ENCODE results near the gene PPFIA3.
A peak's percentile ranks its signal among the peaks of the same experiment; 100 is the strongest.
"Not testable (repeated sequence)": the region's sequence is repeated elsewhere in the genome, so short reads cannot be mapped to it uniquely, and the experiment has no call there.

Gene PPFIA3

GRCh38 chr19:49155005-49155819 lies 35.9 kb downstream of the PPFIA3 start, which contains the start of gene HRC:
Gene HRC (minus strand): TSS chr19:49155396. CDS start chr19:49155237, 159 bp downstream.
- TF ChIP-seq GATA1 (IDR thresholded peaks at IDR 0.05; ENCODE audit: low read depth, low read length) (no peak), POLR2A (IDR thresholded peaks at IDR 0.05; ENCODE audit: low read length) (no peak)
- DNase-seq: no peak

DNA sequence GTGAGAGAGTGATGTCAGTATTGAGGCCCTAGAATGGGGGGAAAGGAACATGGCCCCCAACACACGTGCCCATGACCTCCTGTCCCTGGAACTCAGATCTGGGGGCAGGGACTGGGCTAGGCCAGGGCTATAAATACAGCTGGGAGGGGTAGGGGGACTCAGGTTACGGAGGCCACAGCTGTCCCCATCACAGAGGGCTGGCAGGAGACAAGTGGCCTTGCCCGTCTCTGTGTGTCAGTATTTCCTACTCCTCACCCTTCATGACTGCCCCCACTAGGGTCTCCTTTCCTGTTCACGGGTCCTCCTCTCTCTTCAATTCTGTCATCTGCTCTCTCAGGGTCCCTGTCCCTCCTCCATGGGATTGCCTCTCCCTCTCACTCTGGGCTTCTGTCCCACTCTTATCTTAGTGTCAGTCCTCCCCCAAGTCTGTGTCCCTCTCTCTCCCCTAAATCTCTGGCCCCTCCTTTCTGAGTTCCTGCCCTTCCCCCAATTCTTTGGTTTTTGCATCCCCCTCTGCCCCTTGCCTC lies 36.5 kb downstream of the PPFIA3 start:
- DNase-seq: no peak
- TF ChIP-seq GATA1 (IDR thresholded peaks at IDR 0.05; ENCODE audit: low read depth, low read length): no peak
- TF ChIP-seq POLR2A (IDR thresholded peaks at IDR 0.05; ENCODE audit: low read length): no peak

DNA sequence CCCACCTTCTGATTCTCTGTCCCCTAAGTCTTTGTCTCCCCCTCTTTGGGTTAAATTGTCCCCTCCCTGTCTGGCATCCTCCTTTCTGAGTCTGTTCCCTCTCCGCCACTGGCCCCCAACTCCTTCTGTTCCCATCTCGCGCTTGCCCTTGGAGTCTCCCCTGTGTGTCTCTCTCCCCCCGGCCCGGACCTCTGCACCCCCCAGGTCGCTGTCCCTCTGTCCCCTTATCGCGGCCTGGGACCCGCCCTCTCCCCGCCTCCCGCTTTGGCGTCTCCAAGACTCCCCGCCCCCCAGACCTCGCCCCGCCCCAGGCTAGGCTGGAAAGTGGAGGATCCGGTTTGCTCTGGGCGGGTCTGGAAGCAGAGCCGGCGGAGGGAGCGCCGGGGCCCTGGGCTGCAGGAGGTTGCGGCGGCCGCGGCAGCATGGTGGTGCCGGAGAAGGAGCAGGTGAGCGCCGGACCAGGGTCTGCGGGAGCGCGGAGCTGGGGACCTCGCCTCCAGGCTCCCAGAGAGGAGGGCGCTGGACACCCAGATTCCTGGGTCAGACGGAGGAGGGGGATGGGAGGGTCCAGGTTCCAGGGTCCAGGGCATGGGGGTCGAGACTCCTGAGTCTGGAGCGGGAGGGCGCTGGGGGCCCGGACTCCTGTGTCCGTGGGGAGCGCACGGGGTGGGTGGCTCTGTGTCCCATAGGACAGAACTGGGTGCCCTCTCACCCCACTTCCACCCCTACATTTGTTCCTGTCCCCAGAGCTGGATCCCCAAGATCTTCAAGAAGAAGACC lies 38.3 kb downstream of the PPFIA3 start, which contains the start of gene TRPM4:
Gene TRPM4 (plus strand): TSS at position 348 of the 780 bp plus-strand sequence. CDS start 75 bp downstream, at position 423.
- DNase-seq: peak; percentile 80 to 86

DNA sequence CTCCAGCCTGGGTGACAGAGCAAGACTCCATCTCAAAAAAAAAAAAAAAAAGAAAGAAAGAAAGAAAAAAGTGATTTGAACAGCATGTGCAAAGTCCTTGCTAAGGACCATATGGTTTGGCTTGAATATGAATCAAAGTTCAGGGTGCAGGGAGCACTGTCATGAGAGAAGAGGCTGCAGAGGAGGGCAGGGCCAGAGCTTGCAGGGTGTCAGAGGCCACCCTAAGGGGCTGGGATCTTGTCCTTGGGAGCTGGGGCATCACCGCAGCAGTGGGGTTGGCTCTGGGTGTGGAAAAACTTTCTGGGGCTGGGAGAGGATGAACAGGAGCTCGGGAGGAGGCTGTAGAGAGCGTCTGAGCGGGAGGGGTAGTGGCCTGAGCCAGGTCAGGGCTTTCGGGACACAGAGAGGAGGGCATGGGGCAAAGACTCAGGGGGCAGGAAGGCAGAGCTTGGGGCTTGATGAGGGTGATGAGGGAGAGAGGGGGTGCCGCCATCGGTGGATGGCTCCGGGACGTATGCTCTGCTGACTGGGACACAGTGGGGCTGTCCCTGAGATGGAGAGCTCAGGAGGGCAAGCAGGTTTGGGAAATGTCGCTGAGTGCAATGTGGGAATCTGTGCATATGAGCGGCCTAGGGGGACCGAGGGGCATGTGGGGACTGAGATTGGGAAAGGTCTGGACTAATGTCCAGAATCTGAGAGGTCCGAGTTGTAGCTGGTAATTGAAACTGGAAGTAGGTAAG lies 41.3 kb downstream of the PPFIA3 start:
- DNase-seq: no peak
- TF ChIP-seq POLR2A (IDR thresholded peaks at IDR 0.05; ENCODE audit: low read length) (no peak), GATA1 (IDR thresholded peaks at IDR 0.05; ENCODE audit: low read depth, low read length) (no peak)

More for the DNA sequence above, 38.3 kb downstream of the PPFIA3 start, which contains the start of gene TRPM4:
- TF ChIP-seq POLR2A (IDR thresholded peaks at IDR 0.05; ENCODE audit: low read length) (no peak), GATA1 (IDR thresholded peaks at IDR 0.05; ENCODE audit: low read depth, low read length) (no peak)

- no peak for DNase-seq
- TF ChIP-seq POLR2A (IDR thresholded peaks at IDR 0.05; ENCODE audit: low read length): no peak
- TF ChIP-seq GATA1 (IDR thresholded peaks at IDR 0.05; ENCODE audit: low read depth, low read length): no peak
Observed at GRCh38 chr19:49161987-49162386, 42.6 kb downstream of the PPFIA3 start.

DNA sequence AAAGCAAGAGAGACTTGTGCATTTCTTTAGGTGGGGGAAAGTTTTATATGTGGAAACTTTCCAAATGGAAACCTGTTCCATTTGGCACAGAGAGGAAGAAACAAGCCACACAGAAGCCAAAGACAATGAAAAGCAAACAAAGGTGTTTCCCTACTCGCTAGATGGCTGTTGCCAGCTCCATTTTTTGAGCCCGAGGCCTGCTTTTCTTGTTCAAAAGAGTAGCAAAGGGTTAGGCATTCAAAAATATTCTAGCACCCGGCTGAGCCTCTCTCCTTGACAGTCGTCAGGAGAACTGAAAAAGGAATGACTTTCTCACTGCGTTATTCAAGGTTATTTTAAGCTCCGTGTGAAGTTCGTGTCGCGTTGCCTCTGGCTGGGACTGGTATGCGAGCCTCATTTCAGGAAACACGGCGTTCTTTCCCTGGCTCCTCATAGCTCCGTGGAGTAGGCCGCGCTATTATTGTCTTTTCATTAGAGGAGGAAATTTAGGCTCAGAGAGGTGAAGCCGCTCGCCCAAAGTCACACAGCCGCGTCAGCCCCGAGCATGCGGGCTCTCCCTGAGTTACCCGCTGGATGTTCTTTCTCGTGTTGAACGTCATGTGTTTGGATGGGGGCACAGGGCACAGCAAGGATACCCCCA lies 45.9 kb downstream of the PPFIA3 start:
- TF ChIP-seq POLR2A (IDR thresholded peaks at IDR 0.05; ENCODE audit: low read length): no peak
- no peak for TF ChIP-seq GATA1 (IDR thresholded peaks at IDR 0.05; ENCODE audit: low read depth, low read length)
- no peak for DNase-seq

GRCh38 chr19:49165865-49166301 lies 46.5 kb downstream of the PPFIA3 start:
- TF ChIP-seq POLR2A (IDR thresholded peaks at IDR 0.05; ENCODE audit: low read length) (no peak), GATA1 (IDR thresholded peaks at IDR 0.05; ENCODE audit: low read depth, low read length) (no peak)
- no peak for DNase-seq

GRCh38 chr19:49167857-49168409 lies 48.6 kb downstream of the PPFIA3 start:
- no peak for TF ChIP-seq POLR2A (IDR thresholded peaks at IDR 0.05; ENCODE audit: low read length)
- no peak for DNase-seq

DNA sequence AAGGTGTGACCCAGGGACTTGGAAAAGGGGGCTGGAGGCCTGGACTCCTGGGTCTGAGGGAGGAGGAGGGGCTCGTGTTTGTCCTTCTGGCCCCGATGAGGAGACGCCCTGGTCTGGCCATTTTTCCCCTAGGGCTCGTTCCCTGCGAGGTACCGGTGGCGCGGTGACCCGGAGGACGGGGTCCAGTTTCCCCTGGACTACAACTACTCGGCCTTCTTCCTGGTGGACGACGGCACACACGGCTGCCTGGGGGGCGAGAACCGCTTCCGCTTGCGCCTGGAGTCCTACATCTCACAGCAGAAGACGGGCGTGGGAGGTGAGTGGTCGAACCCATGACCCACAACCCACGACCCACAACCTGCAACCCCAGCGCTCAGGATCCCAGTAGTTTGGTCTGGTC lies 49.1 kb downstream of the PPFIA3 start:
- no peak for DNase-seq
- no peak for TF ChIP-seq GATA1 (IDR thresholded peaks at IDR 0.05; ENCODE audit: low read depth, low read length)
- no peak for TF ChIP-seq POLR2A (IDR thresholded peaks at IDR 0.05; ENCODE audit: low read length)

GRCh38 chr19:49173198-49173597 lies 53.9 kb downstream of the PPFIA3 start:
- no peak for TF ChIP-seq POLR2A (IDR thresholded peaks at IDR 0.05; ENCODE audit: low read length)
- TF ChIP-seq GATA1 (IDR thresholded peaks at IDR 0.05; ENCODE audit: low read depth, low read length): no peak
- DNase-seq: no peak

DNA sequence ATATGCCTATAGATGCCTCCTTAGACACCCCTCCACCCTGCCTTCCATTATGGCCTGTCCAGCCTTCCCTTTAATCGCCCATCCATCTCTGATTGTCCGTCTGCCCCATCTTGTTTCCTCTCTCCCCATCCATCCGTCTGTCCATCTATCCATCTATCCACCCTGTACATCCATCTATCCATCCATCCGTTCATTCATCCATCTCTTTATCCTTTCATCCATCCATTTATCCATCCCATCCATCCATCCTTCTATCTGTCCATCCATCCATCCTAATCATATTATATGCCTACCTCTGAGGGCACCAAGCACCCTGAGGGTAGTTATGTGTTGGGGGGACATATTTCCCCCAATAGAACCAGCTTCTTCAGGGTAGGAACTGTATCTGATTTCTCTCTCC lies 61.3 kb downstream of the PPFIA3 start:
- TF ChIP-seq POLR2A (IDR thresholded peaks at IDR 0.05; ENCODE audit: low read length) (no peak), GATA1 (IDR thresholded peaks at IDR 0.05; ENCODE audit: low read depth, low read length) (no peak)
- DNase-seq: no peak

DNA sequence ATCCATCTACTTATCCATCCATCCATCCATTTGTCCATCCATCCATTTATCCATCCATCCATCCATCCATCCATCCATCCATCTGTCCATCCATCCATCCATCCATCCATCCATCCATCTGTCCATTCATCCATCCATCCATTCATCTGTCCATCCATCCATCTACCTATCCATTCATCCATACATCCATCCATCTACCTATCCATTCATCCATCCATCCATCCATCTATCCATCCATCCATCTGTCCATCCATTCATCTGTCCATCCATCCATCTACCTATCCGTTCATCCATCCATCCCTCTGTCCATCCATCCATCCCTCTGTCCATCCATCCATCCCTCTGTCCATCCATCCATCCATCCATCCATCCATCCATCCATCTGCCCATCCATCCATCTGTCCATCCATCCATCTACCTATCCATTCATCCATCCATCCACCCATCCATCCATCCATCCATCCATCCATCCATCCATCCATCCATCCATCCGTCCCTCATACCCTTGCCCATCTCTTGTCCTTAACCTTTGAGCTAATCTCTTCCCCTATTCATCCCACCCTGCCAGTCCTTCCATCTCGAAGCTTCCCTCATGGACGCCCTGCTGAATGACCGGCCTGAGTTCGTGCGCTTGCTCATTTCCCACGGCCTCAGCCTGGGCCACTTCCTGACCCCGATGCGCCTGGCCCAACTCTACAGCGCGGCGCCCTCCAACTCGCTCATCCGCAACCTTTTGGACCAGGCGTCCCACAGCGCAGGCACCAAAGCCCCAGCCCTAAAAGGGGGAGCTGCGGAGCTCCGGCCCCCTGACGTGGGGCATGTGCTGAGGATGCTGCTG lies 62.9 kb downstream of the PPFIA3 start:
- not testable (repeated sequence) for DNase-seq
